ENCODE results near the gene EPHB4. TPM values are rescaled to one million over a fixed set of nuclear protein-coding genes. Genes with fewer than 3 reads are reported as not detected.
A peak's percentile ranks its signal among the peaks of the same experiment; 100 is the strongest.

EPHB4 gene
- total RNA-seq, 1 donor from 2014 or later, result 88.9 TPM

- Mint-ChIP-seq H3K27ac (ENCODE audit: unreplicated experiment) (no peak overlapping the region), H3K27me3 (ENCODE audit: unreplicated experiment) (no peaks in the 10 kb centered on the region), H3K9me3 (ENCODE audit: unreplicated experiment) (no peaks in the 10 kb centered on the region), H3K36me3 (ENCODE audit: unreplicated experiment) (no peaks in the 10 kb centered on the region), H3K4me1 (ENCODE audit: unreplicated experiment) (peaks cover 16% of the 10 kb centered on the region), H3K4me3 (ENCODE audit: unreplicated experiment) (no peak overlapping the region)
- no peak for DNase-seq (ENCODE audit: extremely low spot score, unreplicated experiment)
- TF ChIP-seq, protein P1, sequence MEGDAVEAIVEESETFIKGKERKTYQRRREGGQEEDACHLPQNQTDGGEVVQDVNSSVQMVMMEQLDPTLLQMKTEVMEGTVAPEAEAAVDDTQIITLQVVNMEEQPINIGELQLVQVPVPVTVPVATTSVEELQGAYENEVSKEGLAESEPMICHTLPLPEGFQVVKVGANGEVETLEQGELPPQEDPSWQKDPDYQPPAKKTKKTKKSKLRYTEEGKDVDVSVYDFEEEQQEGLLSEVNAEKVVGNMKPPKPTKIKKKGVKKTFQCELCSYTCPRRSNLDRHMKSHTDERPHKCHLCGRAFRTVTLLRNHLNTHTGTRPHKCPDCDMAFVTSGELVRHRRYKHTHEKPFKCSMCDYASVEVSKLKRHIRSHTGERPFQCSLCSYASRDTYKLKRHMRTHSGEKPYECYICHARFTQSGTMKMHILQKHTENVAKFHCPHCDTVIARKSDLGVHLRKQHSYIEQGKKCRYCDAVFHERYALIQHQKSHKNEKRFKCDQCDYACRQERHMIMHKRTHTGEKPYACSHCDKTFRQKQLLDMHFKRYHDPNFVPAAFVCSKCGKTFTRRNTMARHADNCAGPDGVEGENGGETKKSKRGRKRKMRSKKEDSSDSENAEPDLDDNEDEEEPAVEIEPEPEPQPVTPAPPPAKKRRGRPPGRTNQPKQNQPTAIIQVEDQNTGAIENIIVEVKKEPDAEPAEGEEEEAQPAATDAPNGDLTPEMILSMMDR (IDR thresholded peaks at IDR 0.05), result no peak
Measured at GRCh38 chr7:100839361-100839760, 12.0 kb upstream of the EPHB4 start.

GRCh38 chr7:100837099-100837836 is 9.9 kb upstream of the EPHB4 start:
- Mint-ChIP-seq H3K4me1 (ENCODE audit: unreplicated experiment) (peaks cover 16% of the 10 kb centered on the region), H3K27me3 (ENCODE audit: unreplicated experiment) (no peaks in the 10 kb centered on the region), H3K36me3 (ENCODE audit: unreplicated experiment) (no peaks in the 10 kb centered on the region), H3K27ac (ENCODE audit: unreplicated experiment) (peak overlapping the region; percentile 93), H3K4me3 (ENCODE audit: unreplicated experiment) (peak overlapping the region; percentile 72), H3K9me3 (ENCODE audit: unreplicated experiment) (no peaks in the 10 kb centered on the region)
- peak; percentile 95 for DNase-seq (ENCODE audit: extremely low spot score, unreplicated experiment)
- TF ChIP-seq, protein P1 (IDR thresholded peaks at IDR 0.05), result no peak

DNA sequence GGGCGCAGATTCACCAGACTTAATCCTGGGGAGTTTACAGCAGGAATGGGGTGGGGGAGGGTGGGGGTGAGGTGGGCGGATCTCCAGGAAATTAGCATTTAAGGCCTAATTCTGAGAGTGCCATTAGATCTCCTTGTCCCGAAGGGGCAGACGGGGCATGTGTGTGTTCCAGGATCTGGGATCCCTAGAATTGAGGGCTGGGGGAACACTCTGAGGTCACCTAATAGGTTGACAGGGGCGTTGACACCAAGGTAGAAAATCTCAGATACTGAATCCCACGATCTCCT is 9.4 kb upstream of the EPHB4 start:
- Mint-ChIP-seq H3K36me3 (ENCODE audit: unreplicated experiment) (no peaks in the 10 kb centered on the region), H3K27me3 (ENCODE audit: unreplicated experiment) (no peaks in the 10 kb centered on the region), H3K4me3 (ENCODE audit: unreplicated experiment) (peak overlapping the region; percentile 72), H3K4me1 (ENCODE audit: unreplicated experiment) (peaks cover 16% of the 10 kb centered on the region), H3K27ac (ENCODE audit: unreplicated experiment) (peak overlapping the region; percentile 93), H3K9me3 (ENCODE audit: unreplicated experiment) (no peaks in the 10 kb centered on the region)
- TF ChIP-seq, protein P1 (IDR thresholded peaks at IDR 0.05), result no peak
- DNase-seq (ENCODE audit: extremely low spot score, unreplicated experiment), result no peak

GRCh38 chr7:100835903-100836811 is 8.8 kb upstream of the EPHB4 start:
- peaks cover 16% of the 10 kb centered on the region for H3K4me1 Mint-ChIP-seq (ENCODE audit: unreplicated experiment)

More at GRCh38 chr7:100835903-100836811, 8.8 kb upstream of the EPHB4 start:
- Mint-ChIP-seq H3K27ac (ENCODE audit: unreplicated experiment) (peak overlapping the region; percentile 32), H3K36me3 (ENCODE audit: unreplicated experiment) (no peaks in the 10 kb centered on the region), H3K9me3 (ENCODE audit: unreplicated experiment) (no peaks in the 10 kb centered on the region), H3K4me3 (ENCODE audit: unreplicated experiment) (no peak overlapping the region), H3K27me3 (ENCODE audit: unreplicated experiment) (no peaks in the 10 kb centered on the region)
- no peak for DNase-seq (ENCODE audit: extremely low spot score, unreplicated experiment)
- TF ChIP-seq, protein P1 (IDR thresholded peaks at IDR 0.05), result no peak
